GM19324 (cell line): ENCODE results near the gene TSTD1.
"Not testable (repeated sequence)": the region's sequence is repeated elsewhere in the genome, so short reads cannot be mapped to it uniquely, and the experiment has no call there.

Experiments used
- ATAC-seq: cut with Tn5 transposase; IDR thresholded peaks from one replicate; pipeline ENCODE4 v1.9.1; 2021; ENCODE audit warnings: mild to moderate bottlenecking, moderate library complexity; ENCODE audit not compliant: unreplicated experiment, low FRiP score

Gene TSTD1

GRCh38 chr1:161069241-161069640 lies 30.5 kb upstream of the TSTD1 start:
- ATAC-seq = no peak

GRCh38 chr1:161068306-161069234 lies 29.8 kb upstream of the TSTD1 start:
- ATAC-seq = peak; percentile 46

GRCh38 chr1:161066694-161067093 lies 27.9 kb upstream of the TSTD1 start:
- no peak for ATAC-seq

- ATAC-seq = not testable (repeated sequence)
Observed at GRCh38 chr1:161065681-161066080, 26.9 kb upstream of the TSTD1 start.

- ATAC-seq = not testable (repeated sequence)
Observed at GRCh38 chr1:161063936-161064335, 25.2 kb upstream of the TSTD1 start.

GRCh38 chr1:161061419-161061818 lies 22.7 kb upstream of the TSTD1 start:
- ATAC-seq = no peak

GRCh38 chr1:161059293-161059692 lies 20.5 kb upstream of the TSTD1 start:
- ATAC-seq = no peak

- no peak for ATAC-seq
Observed at GRCh38 chr1:161054805-161055204, 16.0 kb upstream of the TSTD1 start.

- ATAC-seq = no peak
Observed at GRCh38 chr1:161054232-161054631, 15.5 kb upstream of the TSTD1 start.

- no peak for ATAC-seq
Observed at GRCh38 chr1:161052899-161053298, 14.1 kb upstream of the TSTD1 start.

- no peak for ATAC-seq
Observed at GRCh38 chr1:161051219-161051618, 12.5 kb upstream of the TSTD1 start.

GRCh38 chr1:161048949-161049722 lies 10.4 kb upstream of the TSTD1 start:
- no peak for ATAC-seq

- ATAC-seq = no peak
Observed at GRCh38 chr1:161047436-161048420, 9.0 kb upstream of the TSTD1 start.

GRCh38 chr1:161046605-161047228 lies 8.0 kb upstream of the TSTD1 start:
- ATAC-seq = no peak

GRCh38 chr1:161045736-161046604 lies 7.2 kb upstream of the TSTD1 start, which contains the start of gene USF1:
TSS of gene USF1 (minus strand) at chr1:161045977. CDS start at chr1:161043275, 2,702 bp downstream.
- ATAC-seq = peak; percentile 66

GRCh38 chr1:161044908-161045735 lies 6.4 kb upstream of the TSTD1 start:
- ATAC-seq = peak; percentile 42

GRCh38 chr1:161044535-161044907 lies 5.8 kb upstream of the TSTD1 start:
- no peak for ATAC-seq

- ATAC-seq = no peak
Observed at GRCh38 chr1:161039546-161039945, 782 bp upstream of the TSTD1 start.
